HL-60 (cell line): Measurements from ENCODE around the gene NCF4.

Experiments used
- DNase-seq, 2 experiments: peaks; one replicate each; pipeline ENCODE4 v3.0.0-alpha.2; 2010 to 2020; ENCODE audit warnings: low read depth in 1 of 2, low spot score in 1 of 2
- H3K27ac ChIP-seq: fragments of 250-450 bp; sonication (Bioruptor Pico); replicated peaks from 2 replicates; pipeline ENCODE4 v1.5.1; 2020; ENCODE audit warnings: mild to moderate bottlenecking, moderate library complexity
- H3K27me3 ChIP-seq: fragments of 250-450 bp; sonication (Bioruptor Pico); 2 replicates; pipeline ENCODE4 v1.5.1; 2021; ENCODE audit warnings: mild to moderate bottlenecking, moderate library complexity; ENCODE audit not compliant: insufficient read depth, poor library complexity, severe bottlenecking
- H3K4me3 ChIP-seq: replicated peaks from 2 replicates; pipeline ENCODE4 v1.5.1; 2011; ENCODE audit warnings: mild to moderate bottlenecking, control low read depth, low read length; ENCODE audit not compliant: insufficient read depth
- GABPA ChIP-seq: IDR thresholded peaks from 2 replicates; pipeline ENCODE4 v1.6.1; 2012; ENCODE audit warnings: low read depth
- POLR2AphosphoS5 ChIP-seq: IDR thresholded peaks from 2 replicates; pipeline ENCODE4 v1.6.1; 2012; ENCODE audit warnings: low read depth
- REST ChIP-seq: IDR thresholded peaks from 2 replicates; pipeline ENCODE4 v1.6.1; 2012; ENCODE audit warnings: low read depth; ENCODE audit not compliant: insufficient replicate concordance
- SPI1 ChIP-seq: IDR thresholded peaks from 2 replicates; pipeline ENCODE4 v1.6.1; 2012; ENCODE audit warnings: low read depth, mild to moderate bottlenecking, borderline replicate concordance
- TF ChIP-seq, protein P1 (sequence below): IDR thresholded peaks from one replicate; pipeline ENCODE4 v1.5.1; 2011; ENCODE audit warnings: low read length, control low read depth, inconsistent platforms; ENCODE audit not compliant: insufficient read depth

The NCF4 gene

DNA sequence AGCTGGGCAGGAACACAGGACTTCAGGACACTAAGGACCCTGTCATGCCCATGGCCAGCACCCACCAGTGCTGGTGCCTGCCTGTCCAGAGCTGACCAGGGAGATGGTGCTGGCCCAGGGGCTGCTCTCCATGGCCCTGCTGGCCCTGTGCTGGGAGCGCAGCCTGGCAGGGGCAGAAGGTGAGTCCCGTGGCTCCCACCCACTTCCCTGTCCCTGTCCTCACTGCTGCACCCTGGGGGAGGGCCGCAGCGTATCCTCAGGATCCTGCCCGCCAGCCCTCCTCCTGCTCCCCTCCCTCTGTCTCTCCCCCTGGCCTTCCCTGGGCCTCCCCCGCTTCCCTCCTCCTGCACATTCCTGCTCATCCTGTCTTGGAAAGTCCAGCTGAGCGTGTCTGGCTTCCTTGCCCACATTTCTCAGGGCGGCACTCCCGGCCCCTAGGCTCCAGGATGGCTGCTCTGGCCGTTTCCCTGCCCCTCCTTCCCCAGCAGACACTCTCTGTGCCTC, 61.4 kb downstream of the NCF4 start:
- DNase-seq = no peak
- TF ChIP-seq REST = no peak
- no peak for TF ChIP-seq SPI1
- Histone ChIP-seq H3K27ac (peak overlapping the region; percentile 55), H3K4me3 (no peak overlapping the region), H3K27me3 (no peaks in the 10 kb centered on the region)

GRCh38 chr22:36922711-36923110, 61.9 kb downstream of the NCF4 start:
- DNase-seq = no peak
- Histone ChIP-seq H3K27me3 (no peaks in the 10 kb centered on the region), H3K27ac (no peak overlapping the region), H3K4me3 (no peak overlapping the region)
- TF ChIP-seq, protein P1, sequence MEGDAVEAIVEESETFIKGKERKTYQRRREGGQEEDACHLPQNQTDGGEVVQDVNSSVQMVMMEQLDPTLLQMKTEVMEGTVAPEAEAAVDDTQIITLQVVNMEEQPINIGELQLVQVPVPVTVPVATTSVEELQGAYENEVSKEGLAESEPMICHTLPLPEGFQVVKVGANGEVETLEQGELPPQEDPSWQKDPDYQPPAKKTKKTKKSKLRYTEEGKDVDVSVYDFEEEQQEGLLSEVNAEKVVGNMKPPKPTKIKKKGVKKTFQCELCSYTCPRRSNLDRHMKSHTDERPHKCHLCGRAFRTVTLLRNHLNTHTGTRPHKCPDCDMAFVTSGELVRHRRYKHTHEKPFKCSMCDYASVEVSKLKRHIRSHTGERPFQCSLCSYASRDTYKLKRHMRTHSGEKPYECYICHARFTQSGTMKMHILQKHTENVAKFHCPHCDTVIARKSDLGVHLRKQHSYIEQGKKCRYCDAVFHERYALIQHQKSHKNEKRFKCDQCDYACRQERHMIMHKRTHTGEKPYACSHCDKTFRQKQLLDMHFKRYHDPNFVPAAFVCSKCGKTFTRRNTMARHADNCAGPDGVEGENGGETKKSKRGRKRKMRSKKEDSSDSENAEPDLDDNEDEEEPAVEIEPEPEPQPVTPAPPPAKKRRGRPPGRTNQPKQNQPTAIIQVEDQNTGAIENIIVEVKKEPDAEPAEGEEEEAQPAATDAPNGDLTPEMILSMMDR = no peak
- TF ChIP-seq SPI1 (no peak), POLR2AphosphoS5 (no peak), GABPA (no peak), REST (no peak)

GRCh38 chr22:36923131-36923788, 62.5 kb downstream of the NCF4 start:
- DNase-seq = peak in 1 of 2 experiments; percentile 78
- no peaks in the 10 kb centered on the region for H3K27me3 ChIP-seq
- TF ChIP-seq, protein P1 = no peak
- peak; percentile 63 for TF ChIP-seq POLR2AphosphoS5
- H3K4me3 ChIP-seq = no peak overlapping the region
- 0 out of 2 replicates have a peak overlapping the region, but pooled peaks have one; percentile 7 for H3K27ac ChIP-seq

- Histone ChIP-seq H3K27ac (no peak overlapping the region), H3K27me3 (no peaks in the 10 kb centered on the region), H3K4me3 (no peak overlapping the region)
- DNase-seq = no peak
- TF ChIP-seq REST (no peak), GABPA (no peak), POLR2AphosphoS5 (no peak), SPI1 (no peak)
- TF ChIP-seq, protein P1 = no peak
Observed at GRCh38 chr22:36924151-36924698, 63.4 kb downstream of the NCF4 start.
